ENCODE results near the gene MSH5.
"Not testable (repeated sequence)": the region's sequence is repeated elsewhere in the genome, so short reads cannot be mapped to it uniquely, and the experiment has no call there.

Gene MSH5

DNA sequence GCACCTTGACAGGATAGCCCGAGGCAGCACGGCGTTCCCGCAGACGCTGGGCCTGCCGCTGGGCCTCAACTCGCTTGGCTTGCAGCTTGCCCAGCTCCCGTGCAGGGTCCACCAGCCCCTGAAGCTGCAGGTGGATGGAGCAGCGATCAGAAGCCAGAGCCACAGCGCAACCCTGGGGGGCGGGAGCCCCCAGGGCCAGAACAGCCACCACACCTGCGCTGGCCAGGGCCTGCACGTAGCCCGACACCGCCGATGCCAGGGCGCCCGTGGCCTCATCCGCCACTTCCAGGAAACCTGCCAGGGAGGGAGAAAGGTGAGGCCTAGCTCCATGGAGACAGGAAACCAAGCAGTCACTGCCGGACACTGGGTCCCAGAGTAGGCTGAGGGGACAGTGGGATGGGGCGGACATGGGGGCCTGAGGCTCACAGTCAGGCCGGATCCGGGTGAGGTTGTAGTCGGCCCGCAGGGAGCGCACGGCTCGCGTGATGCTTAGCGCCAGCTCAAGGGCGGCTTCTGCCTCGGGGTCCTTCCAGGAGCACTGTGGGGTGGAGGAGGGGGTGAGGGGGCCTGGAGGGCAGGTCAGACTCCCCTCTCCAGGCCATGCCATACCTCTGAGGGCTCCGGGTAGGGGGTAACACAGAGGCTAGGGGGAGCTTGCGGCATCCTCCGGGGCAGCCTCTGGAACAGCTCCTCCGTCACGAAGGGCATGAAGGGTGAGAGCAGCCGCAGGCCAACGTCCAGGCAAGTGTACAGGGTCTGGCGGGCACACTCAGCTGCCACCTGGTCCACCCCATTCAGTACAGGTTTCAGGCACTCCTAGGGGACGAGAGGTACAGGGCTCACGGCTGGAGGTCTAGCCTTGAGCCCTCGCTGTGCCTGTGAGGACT, 39.4 kb downstream of the MSH5 start:
- no peak for DNase-seq (ENCODE audit: low spot score)

DNA sequence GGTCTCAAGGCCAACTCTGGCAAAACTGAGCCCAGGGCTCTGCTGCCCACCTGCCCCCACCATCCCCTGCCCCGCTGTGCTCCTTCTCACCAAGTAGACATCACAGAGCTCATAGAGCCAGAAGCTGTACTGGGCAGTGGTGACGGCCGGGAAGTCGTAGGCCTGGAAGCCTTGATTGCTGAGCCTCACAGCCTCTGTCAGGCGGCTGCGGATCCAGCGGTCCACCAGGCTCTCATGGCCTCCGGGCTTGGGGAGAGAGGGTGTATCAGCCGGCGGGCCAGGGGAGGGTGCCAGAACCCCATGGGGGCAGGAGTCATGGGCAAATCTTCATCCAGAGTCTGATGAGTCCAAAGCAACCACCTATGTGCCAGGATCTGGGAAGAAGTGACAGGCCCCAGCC, 40.1 kb downstream of the MSH5 start:
- no peak for DNase-seq (ENCODE audit: low spot score)

DNA sequence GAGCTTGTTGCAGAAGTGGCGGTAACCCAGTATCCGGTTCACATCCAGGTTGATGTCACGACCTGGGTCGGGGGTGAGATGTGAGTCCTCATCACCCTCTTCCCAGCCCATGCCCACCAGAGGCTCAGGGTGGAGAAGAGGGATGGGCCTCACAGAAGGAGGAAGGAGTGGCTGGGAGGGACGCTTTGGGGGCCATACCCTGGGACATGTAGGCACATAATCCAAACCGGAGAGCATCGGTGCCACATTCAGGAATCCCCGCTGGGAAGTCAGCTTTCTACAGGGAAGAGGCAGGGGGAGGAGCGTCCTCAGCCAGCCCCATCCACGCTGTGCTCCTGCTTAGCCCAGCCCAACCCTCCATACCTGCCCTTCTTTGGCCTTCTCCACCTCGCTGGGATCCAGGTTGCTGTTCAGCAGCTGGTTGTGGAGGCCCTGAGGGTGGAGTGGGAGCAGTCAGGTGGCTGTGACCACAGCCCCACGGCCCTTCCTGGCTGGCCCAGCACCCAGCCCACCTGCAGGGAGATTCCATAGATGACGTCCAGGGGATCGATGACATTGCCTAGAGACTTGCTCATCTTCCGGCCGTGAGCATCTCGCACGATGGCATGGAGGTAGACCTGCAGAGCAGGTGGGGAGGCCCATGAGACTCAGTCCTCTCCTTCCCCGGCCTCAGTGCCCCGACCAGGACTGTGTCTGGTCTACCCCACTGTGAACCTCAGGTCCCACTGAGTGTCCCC, 40.9 kb downstream of the MSH5 start:
- DNase-seq (ENCODE audit: low spot score): no peak

DNA sequence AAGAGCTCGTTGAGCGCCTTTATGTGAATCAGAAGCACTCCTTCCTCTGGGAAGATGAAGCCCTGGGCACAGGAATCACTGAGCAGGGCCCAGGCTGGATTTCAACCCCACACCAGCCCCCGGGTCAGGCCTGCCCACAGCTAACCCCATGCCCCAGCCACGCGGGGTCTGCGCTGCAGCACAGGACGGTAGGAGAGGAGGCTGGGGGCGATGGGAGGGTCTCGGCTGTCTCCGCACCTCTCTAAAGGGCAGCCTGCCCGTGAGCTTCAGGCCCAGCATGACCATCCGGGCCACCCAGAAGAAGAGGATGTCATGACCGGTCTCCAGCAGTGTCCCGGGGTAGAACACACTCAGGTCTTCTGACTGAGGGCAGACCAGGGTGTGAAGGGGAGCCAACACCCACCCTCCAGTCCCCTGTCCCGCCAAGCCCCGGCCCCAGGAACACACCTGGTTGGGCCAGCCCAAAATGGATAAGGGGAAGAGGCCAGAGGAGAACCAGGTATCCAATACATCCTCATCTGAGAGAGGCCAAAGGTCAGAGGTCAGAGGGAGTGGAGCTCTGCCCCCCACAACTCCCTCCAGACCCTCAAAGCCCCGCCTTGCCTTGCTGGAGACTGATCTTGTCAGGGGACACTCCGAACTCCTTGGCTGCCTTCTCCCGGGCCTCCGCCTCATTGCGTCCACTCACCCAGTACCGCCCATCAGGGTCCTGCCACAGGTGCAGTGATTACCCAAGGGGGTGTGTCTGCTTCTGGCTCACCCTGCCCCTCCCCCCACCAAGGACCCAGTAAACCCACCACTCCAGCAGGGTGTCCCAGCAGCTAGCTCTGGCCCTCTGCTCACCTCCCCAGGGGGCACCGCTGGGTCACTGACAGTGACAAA, 41.7 kb downstream of the MSH5 start:
- no peak for DNase-seq (ENCODE audit: low spot score)

DNA sequence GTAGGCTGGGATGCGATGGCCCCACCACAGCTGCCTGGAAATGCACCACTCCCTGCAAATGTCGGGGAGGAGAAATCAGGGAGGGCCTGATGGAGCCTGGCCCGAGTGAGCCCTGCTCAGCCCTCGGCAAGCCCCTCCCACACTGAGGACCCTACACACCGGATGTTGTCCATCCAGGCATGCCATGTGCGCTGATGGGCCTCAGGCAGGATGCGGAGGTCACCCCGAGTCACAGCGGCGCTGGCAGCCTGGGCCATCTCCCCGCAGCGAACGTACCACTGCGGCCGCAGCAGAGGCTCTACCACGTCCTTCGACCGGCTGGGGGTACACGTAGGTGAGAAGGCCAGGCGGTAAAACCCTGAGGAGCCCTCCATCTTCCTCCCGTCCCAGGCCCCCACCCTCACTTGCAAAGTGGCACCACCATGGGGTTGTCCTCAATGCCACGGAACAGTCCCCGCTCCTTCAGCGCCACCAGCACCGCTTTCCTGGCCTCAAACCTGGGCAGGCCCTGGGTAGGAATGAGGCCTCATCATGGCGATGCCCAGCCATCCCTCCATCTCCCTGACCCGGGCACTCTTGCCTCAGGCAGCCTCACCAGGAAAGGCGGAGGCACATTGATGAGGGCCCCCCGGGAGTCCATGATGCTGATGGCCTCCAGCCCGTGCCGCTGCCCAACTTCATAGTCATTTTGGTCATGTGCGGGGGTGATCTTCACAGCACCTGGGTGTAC, 42.5 kb downstream of the MSH5 start:
- DNase-seq (ENCODE audit: low spot score): no peak

DNA sequence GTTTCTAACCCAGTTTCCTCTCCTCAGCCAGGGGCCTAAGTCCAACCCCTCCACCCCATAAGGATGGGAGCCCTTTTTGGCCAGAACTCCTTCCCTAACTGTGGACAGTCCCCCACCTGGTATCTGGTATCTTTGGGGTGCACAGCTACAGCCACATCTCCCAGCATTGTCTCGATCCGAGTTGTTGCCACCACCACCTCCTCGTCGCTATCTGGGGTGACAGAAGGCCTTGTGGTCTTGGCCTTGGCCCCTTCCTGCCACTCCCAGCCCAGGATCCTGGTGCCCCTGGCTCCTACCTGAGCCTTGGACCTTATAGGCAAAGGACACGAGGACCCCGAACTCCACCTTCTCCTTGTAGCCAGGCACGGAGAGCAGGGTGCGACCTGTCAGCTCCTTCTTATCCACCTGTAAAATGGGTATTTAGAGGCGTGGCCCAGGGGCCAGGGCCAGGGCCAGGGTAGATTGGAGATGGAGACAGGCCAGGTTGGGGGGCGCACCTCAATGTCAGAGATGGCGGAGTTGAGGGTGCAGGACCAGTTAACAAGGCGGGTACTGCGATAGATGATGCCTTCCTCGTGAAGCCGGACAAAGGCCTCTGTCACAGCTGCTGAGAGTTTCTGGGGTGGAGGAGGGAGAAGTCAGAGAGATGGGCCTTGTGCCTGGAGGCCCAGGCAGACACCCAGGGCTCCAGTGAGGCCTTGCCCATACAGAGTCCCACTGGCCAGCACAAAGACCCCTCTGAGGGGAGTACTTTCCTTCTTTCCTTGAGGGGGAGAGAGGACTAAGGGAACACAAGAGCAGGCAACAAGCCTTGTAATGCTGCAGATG, 44.5 kb downstream of the MSH5 start:
- DNase-seq (ENCODE audit: low spot score): no peak

DNA sequence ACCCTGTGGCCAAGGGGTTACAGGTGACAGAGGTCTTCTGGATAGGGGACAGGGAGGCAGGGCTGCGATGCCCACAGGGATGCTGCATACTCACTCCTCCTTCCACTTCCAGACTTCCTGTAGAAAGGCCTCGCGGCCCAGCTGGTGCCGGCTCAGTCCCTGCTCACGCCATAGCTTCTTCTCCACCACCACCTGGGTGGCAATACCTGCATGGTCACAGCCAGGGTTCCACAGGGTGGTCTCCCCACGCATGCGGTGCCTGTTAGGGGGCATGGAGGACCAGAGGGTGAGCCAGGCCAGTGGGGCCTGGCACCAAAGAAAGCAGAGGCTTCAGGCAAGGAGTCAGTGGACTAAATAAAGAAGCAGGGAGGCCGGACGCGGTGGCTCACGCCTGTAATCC, 45.7 kb downstream of the MSH5 start:
- no peak for DNase-seq (ENCODE audit: low spot score)

DNA sequence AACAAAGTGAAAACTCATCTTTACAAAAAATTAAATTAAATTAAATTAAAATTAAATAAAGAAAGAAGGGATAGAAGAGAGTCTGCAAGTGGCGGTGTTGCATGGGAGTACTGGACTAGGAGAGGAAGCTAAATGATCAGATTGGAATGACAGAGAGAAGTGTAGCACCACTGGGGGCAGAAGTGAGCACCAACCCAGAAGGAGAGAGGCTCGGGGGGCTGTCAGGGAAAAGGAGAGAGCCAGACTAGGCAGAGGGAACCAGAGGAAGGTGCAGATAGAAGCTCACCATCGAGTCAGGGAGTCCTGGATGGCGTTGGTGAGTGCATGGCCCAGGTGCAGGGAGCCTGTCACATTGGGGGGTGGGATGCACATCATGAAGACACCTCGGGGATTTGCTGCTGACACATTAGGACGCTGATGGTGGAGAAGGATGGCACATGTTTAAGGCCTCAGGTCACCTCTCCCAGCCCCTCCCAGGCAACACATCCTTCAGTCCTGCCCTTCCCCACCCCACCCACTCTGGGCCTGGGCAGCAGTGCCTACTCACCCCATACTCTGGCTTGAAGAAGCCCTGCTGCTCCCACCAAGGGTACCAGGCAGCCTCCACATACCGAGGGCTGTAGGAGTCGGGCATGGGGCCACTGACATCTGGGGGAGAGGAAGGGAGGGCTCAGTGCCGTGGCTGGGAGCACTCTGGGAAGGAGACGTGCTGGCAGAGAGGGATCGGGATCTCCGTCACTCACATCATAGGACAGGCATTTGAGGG, 51.7 kb downstream of the MSH5 start:
- DNase-seq (ENCODE audit: low spot score): peak; percentile 79

DNA sequence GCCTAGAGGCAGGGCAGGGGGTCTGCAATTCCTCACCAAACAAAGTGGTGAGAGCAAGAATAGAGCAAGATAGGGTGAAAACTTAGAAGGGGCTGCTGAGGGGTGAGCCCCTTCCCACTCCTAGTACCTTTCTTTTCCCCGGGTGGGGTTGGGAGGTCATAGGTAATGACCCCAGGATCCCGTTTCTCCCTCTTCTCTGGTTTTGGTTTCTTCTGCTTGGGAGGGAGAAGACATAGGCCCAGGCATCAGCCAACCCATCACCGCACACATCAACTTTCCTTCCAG, 52.2 kb downstream of the MSH5 start:
- no peak for DNase-seq (ENCODE audit: low spot score)

DNA sequence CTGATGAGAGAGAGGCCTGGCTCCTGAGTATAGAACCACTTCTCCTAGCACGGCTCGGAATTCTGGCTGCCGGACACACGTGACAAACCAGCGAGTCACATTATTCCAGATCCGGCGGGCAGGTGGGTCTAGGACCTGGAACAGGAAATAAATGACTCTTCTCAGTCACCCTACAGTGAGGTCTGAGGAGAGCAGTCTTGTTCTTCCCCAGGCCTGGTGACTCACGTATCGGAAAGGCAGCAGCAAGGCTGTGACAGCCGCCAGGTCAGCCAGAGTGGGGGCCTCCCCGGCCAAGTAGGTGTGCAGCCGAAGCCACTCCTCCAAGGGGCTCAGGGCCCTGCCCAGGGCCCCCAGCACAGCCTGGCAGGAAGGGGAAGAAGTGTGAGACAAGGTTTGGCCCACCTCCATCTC, 53.0 kb downstream of the MSH5 start:
- no peak for DNase-seq (ENCODE audit: low spot score)

DNA sequence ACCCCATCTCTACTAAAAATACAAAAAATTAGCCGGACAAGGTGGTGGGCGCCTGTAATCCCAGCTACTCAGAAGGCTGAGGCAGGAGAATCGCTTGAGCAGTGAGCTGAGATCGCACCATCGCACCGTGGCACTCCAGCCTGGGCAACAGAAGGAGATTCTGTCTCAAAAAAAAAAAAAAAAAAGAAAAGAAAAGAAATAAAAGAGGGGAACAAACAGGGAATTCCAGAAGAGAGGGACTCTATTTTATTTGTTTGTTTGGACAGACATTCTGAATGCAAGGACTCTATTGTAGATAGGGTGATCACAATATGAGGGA, 54.1 kb downstream of the MSH5 start:
- DNase-seq (ENCODE audit: low spot score): not testable (repeated sequence)

DNA sequence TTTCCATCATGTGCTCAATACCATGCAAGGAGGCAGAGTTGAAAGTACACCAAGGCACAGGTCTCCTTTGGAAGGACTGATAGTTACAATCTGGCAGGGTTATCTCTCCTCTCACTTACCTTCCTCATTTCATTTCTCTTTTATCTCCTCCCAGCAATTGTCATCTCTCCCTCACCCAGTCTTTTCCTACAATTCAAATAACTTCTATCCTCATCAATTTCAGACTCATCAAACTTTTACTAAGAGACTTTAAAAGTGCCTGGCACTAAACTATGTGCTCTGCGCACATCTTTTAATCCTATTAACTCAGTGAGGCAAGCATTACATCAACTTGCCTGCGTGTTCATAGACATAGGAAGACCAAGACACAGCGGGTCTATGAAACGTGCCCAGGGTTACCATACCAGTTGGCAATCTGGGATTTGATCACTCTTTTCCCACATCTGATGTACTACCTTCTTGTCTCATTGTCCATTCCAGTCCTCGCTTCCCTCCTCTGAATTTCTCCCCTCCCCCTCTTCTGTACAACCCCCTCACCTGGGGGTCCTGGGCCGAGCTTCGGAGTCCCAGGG, 54.6 kb downstream of the MSH5 start:
- no peak for DNase-seq (ENCODE audit: low spot score)

DNA sequence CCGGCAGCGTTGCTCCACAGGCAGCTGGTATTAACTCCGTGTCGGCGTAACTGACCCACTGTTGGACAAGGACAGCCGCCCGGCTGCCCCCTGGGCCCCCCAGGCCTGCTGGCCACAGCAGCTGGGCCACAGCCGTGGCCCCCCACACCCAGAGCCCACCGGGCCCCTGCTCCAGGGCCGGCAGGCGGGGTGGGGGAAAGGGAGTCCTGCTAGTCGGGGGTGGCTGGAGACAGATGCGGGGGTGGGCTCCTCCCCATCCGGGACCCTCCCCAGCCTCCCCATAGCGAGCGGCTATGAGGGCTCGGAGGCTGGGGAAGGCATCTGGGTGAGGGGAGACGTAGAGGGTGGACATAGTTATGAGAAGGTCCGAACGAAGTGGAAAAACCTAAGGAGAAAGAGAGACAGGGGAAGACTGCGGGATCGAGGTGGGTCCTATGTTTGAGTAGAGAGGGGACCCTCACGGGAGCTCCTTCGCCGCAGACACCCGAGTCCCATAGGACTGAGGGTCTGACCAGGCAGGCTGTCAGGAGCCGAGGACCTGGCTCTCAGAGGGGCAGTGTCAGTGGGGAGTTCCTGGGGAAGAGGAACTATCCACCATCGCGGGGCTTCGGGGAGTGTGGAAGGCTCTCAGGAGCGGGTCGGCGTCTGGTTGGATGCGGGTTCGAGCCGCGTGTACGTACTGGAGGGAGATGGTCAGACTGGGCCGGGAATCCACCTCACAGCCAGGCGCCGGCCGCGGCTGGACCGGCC, 55.2 kb downstream of the MSH5 start:
- no peak for DNase-seq (ENCODE audit: low spot score)

DNA sequence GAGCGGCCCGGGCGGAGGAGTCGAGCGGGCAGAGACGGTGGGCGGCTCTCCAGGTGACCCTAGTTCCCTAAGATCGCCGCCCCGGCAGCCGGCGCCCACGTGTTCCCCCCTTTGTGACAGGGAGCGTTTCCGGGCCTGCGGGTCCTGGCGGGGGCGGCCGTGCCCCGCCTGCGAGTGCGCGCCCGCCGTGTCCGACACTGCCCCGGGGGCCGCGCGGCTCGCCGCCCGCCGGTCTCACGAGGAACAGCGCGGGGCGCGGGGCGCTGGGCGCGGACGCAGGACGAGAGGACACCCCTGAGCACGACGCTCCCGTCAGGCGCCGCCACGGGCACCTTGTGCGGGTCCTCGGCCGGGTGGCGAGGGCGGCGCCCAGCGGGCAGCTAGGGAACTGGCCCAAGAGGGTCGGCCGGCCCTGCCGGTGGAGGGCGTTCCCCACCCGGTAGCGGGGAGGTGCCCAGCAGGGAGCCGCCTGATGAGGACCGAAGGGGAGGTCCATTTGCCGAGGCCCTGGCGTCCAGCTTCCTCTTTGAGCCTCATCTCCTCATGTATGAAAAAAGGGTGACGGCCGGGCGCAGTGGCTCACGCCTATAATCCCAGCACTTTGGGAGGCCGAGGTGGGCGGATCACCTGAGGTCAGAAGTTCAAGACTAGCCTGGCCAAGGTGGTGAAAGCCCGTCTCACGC, 56.0 kb downstream of the MSH5 start, which contains the start of gene VARS1:
Gene VARS1 (minus strand): TSS at position 137 of the 683 bp plus-strand sequence. CDS start 535 bp downstream, outside the sequence.
- DNase-seq (ENCODE audit: low spot score): peak; percentile 91

DNA sequence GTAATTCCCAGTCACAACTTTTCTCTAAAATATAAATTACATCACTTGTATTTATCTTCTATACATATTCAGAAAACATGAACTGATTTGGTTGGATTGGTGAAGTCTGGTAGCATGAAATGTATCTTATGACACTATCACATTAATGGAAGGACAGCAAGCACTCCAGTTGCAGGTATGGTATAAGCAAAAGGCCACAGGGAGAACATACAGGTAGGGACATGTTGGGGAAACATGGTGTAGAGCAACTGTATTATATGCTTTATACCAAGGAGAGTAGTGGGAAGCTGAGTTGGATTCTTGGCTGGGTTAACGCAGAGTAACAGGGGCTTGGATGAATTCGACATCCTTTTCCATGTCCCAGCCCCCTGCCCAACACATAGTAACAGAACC, 57.2 kb downstream of the MSH5 start:
- no peak for DNase-seq (ENCODE audit: low spot score)

DNA sequence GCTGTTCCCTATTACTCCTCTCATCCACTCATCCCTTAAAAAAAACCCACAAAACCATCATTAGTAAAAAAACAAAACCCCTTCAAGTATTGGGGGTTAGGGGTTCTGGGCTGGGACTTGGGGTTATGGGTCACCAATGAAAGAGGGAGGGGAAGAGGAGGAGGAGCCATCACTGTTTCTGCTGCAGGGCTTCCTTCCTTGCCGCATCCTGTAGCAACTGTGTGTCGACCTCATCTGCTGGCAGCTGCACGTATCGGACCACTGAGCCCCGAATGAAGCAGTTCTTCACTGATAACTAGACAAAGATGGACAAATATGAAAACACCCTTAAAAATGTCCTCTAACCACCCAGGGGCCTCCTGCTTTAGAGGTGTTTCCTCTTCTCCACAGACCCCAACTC, 57.8 kb downstream of the MSH5 start:
- DNase-seq (ENCODE audit: low spot score): no peak

DNA sequence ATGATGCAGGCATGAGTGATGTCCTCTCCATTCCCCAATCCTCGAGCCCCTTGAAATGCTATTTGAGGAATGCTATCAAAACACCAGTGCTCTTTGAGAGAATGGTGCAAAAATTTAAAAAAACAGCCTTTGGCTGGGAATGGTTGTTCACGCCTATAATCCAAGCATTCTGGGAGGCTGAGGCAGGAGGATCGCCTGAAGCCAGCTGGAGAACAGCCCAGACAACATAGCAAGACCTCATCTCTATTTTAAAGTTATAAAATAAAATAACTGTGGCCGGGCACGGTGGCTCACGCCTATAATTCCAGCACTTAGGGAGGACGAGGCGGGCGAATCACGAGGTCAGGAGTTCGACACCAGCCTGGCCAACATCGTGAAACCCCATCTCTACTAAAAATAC, 60.0 kb downstream of the MSH5 start:
- no peak for DNase-seq (ENCODE audit: low spot score)

DNA sequence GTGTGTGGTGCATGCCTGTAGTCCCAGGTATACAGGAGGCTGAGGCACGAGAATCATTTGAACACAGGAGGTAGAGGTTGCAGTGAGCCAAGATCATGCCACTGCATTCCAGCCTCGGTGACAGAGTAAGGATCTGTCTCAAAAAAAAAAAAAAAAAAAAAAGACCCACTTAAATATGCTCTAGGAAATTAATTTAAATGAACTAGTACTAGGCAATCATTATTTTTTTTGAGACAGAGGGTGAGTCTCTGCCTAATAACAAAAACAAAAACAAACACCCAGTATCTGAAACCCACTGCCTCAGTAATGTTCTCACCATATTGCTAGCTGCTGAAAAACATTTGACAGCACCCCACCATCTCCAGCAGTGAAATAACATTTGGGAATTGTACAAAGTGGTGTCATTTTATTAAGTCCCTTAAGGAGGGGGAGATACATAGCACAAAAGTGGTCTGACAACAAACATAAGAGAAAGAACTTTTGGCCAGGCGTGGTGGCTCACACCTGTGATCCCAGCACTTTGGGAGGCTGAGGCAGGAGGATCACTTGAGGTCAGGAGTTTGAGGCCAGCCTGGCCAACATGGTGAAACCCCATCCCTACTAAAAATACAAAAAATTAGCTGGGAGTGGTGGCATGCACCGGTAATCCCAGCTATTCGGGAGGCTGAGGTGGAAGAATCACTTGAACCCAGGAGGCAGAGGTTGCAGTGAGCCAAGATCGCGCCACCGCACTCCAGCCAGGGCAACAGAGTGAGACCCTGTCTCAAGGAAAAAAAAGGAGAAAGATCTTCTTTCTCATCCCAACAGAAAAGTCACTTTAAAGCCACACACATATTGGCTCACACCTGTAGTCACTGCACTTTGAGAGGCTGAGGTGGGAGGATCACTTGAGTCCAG, 61.5 kb downstream of the MSH5 start:
- not testable (repeated sequence) for DNase-seq (ENCODE audit: low spot score)
